Astrocyte of the spinal cord (primary cell): ENCODE measurements around the gene ATAD2B.
A peak's percentile ranks its signal among the peaks of the same experiment; 100 is the strongest.

Source experiments
- DNase-seq: peaks from one replicate; pipeline ENCODE4 v3.0.0; 2011; ENCODE audit warnings: low read depth, low spot score
- H3K4me3 ChIP-seq: 2 replicates; pipeline ENCODE4 v1.5.1; 2011; ENCODE audit warnings: low read depth, mild to moderate bottlenecking, low read length, moderate library complexity
- CTCF ChIP-seq: IDR thresholded peaks from 2 replicates; pipeline ENCODE4 v1.5.1; 2012; ENCODE audit warnings: low read depth, mild to moderate bottlenecking, low read length, inconsistent platforms
- in situ Hi-C: cut with HindIII; loops from 2 replicates; pipeline ENCODE4 v1.10.0; 2017; ENCODE audit warnings: low sequenced_read_pairs

ATAD2B gene

GRCh38 chr2:23709311-23709710, 217.6 kb downstream of the ATAD2B start:
- in situ Hi-C loops, result no loop called here
- no peak for DNase-seq
- H3K4me3 ChIP-seq, result no peak overlapping the region
- no peak for TF ChIP-seq CTCF

DNA sequence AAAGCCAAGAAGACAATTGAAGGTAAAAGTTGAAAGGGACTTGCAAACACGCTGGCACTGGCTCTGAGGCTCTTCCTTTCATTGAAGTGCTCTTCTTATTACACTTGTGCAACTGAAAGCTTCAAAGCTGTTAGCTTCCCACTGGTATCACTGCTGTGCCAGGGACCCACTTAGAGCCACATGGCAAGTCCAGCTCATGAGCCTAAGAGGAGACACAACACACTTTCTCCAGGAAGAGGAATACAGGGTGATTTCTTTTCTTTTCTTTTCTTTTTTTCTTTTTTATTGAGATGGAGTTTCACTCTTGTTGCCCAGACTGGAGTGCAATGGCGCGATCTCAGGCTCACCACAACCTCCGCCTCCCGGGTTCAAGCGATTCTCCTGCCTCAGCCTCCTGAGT, 218.2 kb downstream of the ATAD2B start:
- H3K4me3 ChIP-seq, result no peak overlapping the region
- in situ Hi-C loops, result no loop called here
- DNase-seq, result no peak
- no peak for TF ChIP-seq CTCF

GRCh38 chr2:23707096-23707495, 219.8 kb downstream of the ATAD2B start:
- H3K4me3 ChIP-seq, result no peak overlapping the region
- in situ Hi-C loops, result no loop called here
- DNase-seq, result no peak
- TF ChIP-seq CTCF, result no peak

- no peak overlapping the region for H3K4me3 ChIP-seq
- no peak for DNase-seq
- TF ChIP-seq CTCF, result no peak
- in situ Hi-C loops, result no loop called here
Measured at GRCh38 chr2:23706613-23707078, 220.3 kb downstream of the ATAD2B start.

DNA sequence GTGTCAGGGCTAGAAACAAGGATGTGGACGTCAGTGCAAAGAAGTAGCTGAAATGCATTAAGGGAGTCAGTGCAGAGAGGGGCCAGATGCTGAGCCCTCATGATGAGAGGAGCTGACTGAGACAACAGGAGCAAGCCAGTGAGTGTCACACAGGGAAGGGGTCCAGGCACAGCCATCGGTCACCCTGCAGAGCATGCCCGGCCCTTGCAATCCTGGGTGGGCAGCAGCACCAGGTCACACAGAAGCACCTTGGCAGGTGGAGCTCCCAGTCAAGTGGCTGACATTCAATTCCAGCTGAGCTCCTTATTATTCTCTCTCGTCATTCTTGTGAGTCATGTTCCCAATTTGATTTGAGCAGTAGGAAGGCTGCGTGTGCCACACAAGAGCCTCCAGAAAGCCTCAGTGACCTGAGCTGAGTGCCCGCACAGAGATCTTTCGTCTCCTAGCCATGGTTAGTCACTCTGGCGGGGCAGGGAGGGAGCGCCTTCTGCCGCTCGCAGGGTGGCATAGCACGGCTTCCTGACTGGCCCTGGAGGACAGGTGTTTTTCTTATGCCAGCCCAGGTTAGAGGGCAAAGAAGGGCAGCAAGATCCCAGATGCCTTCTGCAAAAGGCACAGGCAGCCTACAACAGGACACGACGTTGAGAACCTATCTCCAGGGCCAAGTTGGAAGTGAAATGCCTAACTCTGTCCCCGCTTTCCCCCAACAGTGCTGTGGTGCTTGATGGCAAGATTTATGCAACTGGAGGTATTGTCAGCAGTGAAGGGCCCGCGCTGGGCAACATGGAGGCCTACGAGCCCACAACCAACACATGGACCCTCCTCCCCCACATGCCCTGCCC, 220.9 kb downstream of the ATAD2B start:
- TF ChIP-seq CTCF, result no peak
- no peak overlapping the region for H3K4me3 ChIP-seq
- no peak for DNase-seq
- in situ Hi-C loops, result no loop called here

GRCh38 chr2:23703583-23704385, 223.1 kb downstream of the ATAD2B start:
- TF ChIP-seq CTCF, result no peak
- in situ Hi-C loops, result no loop called here
- DNase-seq, result peak; percentile 34
- no peak overlapping the region for H3K4me3 ChIP-seq
